ENCODE results near the gene COX6A2. TPM values are rescaled to one million over a fixed set of nuclear protein-coding genes. Genes with fewer than 3 reads are reported as not detected.

The COX6A2 gene
- total RNA-seq, 2 experiments from 2014 or later = not detected

DNA sequence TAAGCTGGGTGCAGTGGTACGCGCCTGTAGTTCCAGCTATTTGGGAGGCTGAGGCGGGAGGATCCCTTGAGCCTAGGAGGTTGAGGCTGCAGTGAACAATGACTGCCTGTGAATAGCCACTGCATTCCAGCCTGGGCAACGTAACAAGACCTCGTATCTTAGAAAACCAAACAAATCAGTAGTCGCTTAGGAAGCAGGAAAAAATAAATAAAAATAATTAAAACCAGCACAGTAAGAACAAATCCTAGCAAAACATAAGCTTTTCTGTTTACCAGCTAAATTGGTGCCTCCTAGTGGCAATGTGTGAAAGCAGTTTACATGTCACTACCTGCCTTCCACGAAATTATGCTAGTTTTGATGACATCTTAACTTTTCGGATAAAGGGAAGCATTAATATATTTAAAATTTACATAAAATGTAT, 32.4 kb upstream of the COX6A2 start:
- POLR2A ChIA-PET = interaction anchor here (0.7 to 1.7 kb wide), 5 partner anchors 18 to 413 kb away, joined by 3 to 6 read pairs (median 5); partner anchors contain the start of gene ZNF267
- Histone ChIP-seq H3K9me2 (ENCODE audit: insufficient read depth, low read length) (no peaks in the 10 kb centered on the region), H4K20me1 (ENCODE audit: insufficient read depth, low read length) (peaks cover 17% of the 10 kb centered on the region), H3K27ac (ENCODE audit: low read depth, low read length, poor library complexity, severe bottlenecking) (no peak overlapping the region), H3K4me2 (ENCODE audit: low read length) (peak overlapping the region; percentile 88), H3K79me2 (ENCODE audit: insufficient read depth, low read depth, low read length) (peaks cover 29% of the 10 kb centered on the region; the same call in 1 of the 2 replicates), H3K36me3 (ENCODE audit: insufficient read depth, low read length) (peaks cover 8% of the 10 kb centered on the region; the same call in 1 of the 2 replicates), H3K9me3 (ENCODE audit: low read length) (no peaks in the 10 kb centered on the region), H3K4me3 (ENCODE audit: low read depth, low read length, poor library complexity, severe bottlenecking) (peak overlapping the region; percentile 92), H2AFZ (ENCODE audit: low read length) (no peak overlapping the region), H3K4me1 (ENCODE audit: insufficient read depth, low read length, poor library complexity, severe bottlenecking) (peaks cover 28% of the 10 kb centered on the region)
- TF ChIP-seq, protein P1, sequence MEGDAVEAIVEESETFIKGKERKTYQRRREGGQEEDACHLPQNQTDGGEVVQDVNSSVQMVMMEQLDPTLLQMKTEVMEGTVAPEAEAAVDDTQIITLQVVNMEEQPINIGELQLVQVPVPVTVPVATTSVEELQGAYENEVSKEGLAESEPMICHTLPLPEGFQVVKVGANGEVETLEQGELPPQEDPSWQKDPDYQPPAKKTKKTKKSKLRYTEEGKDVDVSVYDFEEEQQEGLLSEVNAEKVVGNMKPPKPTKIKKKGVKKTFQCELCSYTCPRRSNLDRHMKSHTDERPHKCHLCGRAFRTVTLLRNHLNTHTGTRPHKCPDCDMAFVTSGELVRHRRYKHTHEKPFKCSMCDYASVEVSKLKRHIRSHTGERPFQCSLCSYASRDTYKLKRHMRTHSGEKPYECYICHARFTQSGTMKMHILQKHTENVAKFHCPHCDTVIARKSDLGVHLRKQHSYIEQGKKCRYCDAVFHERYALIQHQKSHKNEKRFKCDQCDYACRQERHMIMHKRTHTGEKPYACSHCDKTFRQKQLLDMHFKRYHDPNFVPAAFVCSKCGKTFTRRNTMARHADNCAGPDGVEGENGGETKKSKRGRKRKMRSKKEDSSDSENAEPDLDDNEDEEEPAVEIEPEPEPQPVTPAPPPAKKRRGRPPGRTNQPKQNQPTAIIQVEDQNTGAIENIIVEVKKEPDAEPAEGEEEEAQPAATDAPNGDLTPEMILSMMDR (conservative IDR thresholded peaks at IDR 0.05; ENCODE audit: low read length) = peak; percentile 87
- no peak for TF ChIP-seq EZH2phosphoT487 (IDR thresholded peaks at IDR 0.05; ENCODE audit: borderline replicate concordance, low read depth, low read length)
- intact Hi-C loops (cut with micrococcal nuclease; ENCODE audit: unreplicated experiment) = no loop called here
- TSS peak; percentile 85 for BruUV-seq (replicated peaks)
- CTCF ChIA-PET (ENCODE audit: unreplicated experiment) = interaction anchor here (0.8 to 1.3 kb wide), 2 partner anchors 17 to 358 kb away, joined by 3 to 4 read pairs; no protein-coding TSS in a partner anchor
- DNase-seq (ENCODE audit: low spot score) = peak; percentile 67

DNA sequence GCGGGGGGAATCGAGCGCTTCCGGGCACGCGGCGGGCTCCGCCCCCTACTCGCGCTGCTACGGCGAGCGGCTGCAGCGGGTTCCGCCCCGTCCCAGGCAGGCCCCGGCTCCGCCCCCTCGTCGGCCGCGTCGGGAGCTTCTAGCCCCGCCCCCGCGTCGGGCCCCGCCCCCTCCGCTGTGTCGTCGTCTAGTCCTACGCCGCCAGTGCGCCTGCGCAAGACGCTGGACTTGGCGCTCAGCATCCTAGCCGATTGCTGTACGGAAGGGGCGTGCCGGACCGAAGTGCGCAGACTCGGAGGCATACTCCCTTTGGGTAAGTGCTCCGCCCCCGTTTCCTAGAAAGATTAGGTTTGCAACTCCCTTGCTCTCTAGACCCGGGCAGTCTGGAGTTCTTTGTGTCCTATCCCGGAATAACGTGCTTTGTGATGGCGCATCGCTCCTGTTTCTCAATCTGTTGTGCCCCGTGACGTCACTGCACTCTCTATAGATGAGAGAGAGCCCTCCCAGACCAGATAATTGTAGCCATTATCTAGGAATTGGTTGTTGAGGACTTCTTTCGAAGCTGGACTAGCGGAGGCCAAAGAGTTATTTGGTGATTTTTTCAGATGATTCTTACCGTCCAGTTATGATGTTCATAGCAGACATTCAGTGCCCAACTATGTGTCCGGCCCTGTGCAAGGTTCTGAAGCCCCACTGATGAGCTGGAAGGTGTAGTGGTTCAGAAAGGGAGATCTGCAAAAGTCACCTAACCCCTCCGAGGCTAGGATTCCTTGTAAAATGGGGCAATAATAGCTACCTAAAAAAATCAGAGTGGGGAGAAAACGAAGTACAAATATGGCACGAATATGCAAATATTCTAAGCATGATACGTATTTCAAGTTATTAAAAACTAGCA, 31.8 kb upstream of the COX6A2 start:
- intact Hi-C loops (cut with micrococcal nuclease; ENCODE audit: unreplicated experiment) = loop anchor here (1.0 to 10.0 kb wide), 6 partner anchors 237 to 415 kb away; partner anchors contain the start of genes KAT8, ZNF646 and ZNF668
- no TSS peak for BruUV-seq (replicated peaks)
- H3K4me3 ChIP-seq (ENCODE audit: low read depth, low read length, poor library complexity, severe bottlenecking) = peak overlapping the region; percentile 92
- ChIA-PET CTCF (ENCODE audit: unreplicated experiment) (interaction anchor here (0.6 to 1.3 kb wide), 4 partner anchors 17 to 743 kb away, joined by 3 to 4 read pairs (median 3); no protein-coding TSS in a partner anchor), POLR2A (interaction anchor here (0.7 to 1.9 kb wide), 9 partner anchors 17 to 437 kb away, joined by 3 to 6 read pairs (median 3); partner anchors contain the start of genes ZNF267, ZNF646 and ZNF668)
- H2AFZ ChIP-seq (ENCODE audit: low read length) = peak overlapping the region; percentile 60
- peak overlapping the region; percentile 80 for H3K27ac ChIP-seq (ENCODE audit: low read depth, low read length, poor library complexity, severe bottlenecking)
- no peak for TF ChIP-seq EZH2phosphoT487 (IDR thresholded peaks at IDR 0.05; ENCODE audit: borderline replicate concordance, low read depth, low read length)
- TF ChIP-seq, protein P1 (conservative IDR thresholded peaks at IDR 0.05; ENCODE audit: low read length) = no peak
- peaks cover 23% of the 10 kb centered on the region for H4K20me1 ChIP-seq (ENCODE audit: insufficient read depth, low read length)
- peaks cover 34% of the 10 kb centered on the region for H3K4me1 ChIP-seq (ENCODE audit: insufficient read depth, low read length, poor library complexity, severe bottlenecking)
- H3K9me3 ChIP-seq (ENCODE audit: low read length) = no peaks in the 10 kb centered on the region
- H3K79me2 ChIP-seq (ENCODE audit: insufficient read depth, low read depth, low read length) = peaks cover 35% of the 10 kb centered on the region; the same call in 1 of the 2 replicates
- peak; percentile 100 for DNase-seq (ENCODE audit: low spot score)
- H3K9me2 ChIP-seq (ENCODE audit: insufficient read depth, low read length) = no peaks in the 10 kb centered on the region
- H3K4me2 ChIP-seq (ENCODE audit: low read length) = peak overlapping the region; percentile 88
- peaks cover 13% of the 10 kb centered on the region; the same call in 1 of the 2 replicates for H3K36me3 ChIP-seq (ENCODE audit: insufficient read depth, low read length)
